ENCODE measurements around the gene CARD6. TPM values are rescaled to one million over a fixed set of nuclear protein-coding genes. Genes with fewer than 3 reads are reported as not detected.

The CARD6 gene
- total RNA-seq, 1 donor from 2014 or later, result 24.1 TPM

GRCh38 chr5:40904994-40905306 lies 63.8 kb downstream of the CARD6 start:
- DNase-seq (no peak), ATAC-seq (no peak)
- Histone ChIP-seq H3K27ac (no peak overlapping the region), H3K9me3 (no peaks in the 10 kb centered on the region), H3K4me3 (no peak overlapping the region), H3K27me3 (no peaks in the 10 kb centered on the region), H3K4me1 (peaks cover 14% of the 10 kb centered on the region), H3K36me3 (no peaks in the 10 kb centered on the region)
- intact Hi-C loops (cut with DNase I), result no loop called here
- TF ChIP-seq CTCF (IDR thresholded peaks at IDR 0.05), result no peak

DNA sequence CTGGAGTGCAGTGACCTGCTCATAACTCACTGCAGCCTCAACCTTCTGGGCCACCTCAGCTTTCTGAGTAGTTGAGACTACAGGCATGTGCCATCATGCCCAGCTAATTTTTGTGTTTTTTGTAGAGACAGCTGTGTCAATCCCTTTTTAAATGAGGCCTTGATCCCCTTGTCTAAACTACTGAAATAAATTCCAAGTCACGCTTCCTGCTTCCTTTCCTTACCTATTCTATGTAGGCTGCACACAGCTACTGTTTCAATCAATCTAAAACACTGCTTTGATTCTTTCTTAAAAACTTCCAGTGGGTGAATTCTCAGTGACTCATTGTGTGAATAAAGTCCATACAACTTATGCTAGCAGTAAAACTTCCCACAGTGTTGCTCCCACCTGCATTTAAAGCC lies 65.2 kb downstream of the CARD6 start:
- H3K9me3 ChIP-seq, result no peaks in the 10 kb centered on the region
- H3K27me3 ChIP-seq, result no peaks in the 10 kb centered on the region
- no peaks in the 10 kb centered on the region for H3K36me3 ChIP-seq
- no peak for ATAC-seq
- H3K27ac ChIP-seq, result no peak overlapping the region
- H3K4me3 ChIP-seq, result no peak overlapping the region
- intact Hi-C loops (cut with DNase I), result no loop called here
- no peak for TF ChIP-seq CTCF (IDR thresholded peaks at IDR 0.05)
- H3K4me1 ChIP-seq, result peaks cover 14% of the 10 kb centered on the region
- DNase-seq, result no peak

DNA sequence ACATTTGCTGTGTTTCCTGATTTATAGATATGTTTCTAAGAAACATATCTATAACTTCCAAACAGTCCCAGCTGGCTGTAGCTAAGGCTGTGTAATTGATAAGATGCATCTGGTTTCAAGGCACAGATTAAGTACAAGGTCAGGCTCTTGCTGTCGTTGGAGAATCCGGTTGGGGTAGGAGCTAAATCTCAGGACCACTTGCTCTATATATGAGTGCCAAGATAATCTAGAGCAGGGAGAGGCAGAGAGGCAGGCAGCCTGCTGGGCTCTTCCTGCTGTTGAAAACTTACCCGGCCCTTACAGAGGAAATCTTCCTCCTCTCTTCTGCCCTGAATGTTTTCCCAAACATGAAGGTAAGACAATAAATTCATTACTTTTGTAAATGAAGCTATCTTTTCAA lies 68.1 kb downstream of the CARD6 start, which contains the start of gene C7:
Gene C7, plus strand, starts transcription at position 234 of the 400 bp plus-strand sequence. Its CDS starts 114 bp downstream, at position 348.
- no peaks in the 10 kb centered on the region for H3K9me3 ChIP-seq
- peak; percentile 60 for ATAC-seq
- DNase-seq, result no peak
- intact Hi-C loops (cut with DNase I), result no loop called here
- H3K4me3 ChIP-seq, result peak within 1 kb of the TSS; percentile 43
- TF ChIP-seq CTCF (IDR thresholded peaks at IDR 0.05), result no peak
- peaks cover 9% of the 10 kb centered on the region for H3K4me1 ChIP-seq
- no peaks in the 10 kb centered on the region for H3K36me3 ChIP-seq
- H3K27me3 ChIP-seq, result no peaks in the 10 kb centered on the region
- H3K27ac ChIP-seq, result peak within 1 kb of the TSS; percentile 67

DNA sequence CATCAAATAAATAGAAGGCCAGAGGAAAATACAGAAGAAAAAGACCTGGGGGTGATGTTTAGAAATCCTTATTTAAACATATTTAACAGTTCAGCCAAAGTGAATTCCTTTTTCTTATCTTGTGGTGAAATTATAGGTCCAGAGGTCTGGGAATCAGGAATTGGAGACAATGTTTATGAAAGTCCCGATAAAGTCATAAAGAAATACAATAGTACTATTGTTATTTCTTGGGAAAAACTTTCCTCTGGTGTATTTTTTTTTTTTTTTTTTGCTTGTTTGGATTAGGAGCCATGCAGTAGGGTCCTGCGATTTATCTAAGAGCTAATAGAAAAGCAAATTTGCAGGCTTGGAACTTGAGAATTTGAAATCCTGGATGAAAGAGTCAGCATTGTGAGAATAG lies 68.6 kb downstream of the CARD6 start:
- Histone ChIP-seq H3K4me1 (peaks cover 5% of the 10 kb centered on the region), H3K27ac (peak overlapping the region; percentile 67), H3K4me3 (peak overlapping the region; percentile 43), H3K27me3 (no peaks in the 10 kb centered on the region), H3K36me3 (no peaks in the 10 kb centered on the region), H3K9me3 (no peaks in the 10 kb centered on the region)
- no peak for TF ChIP-seq CTCF (IDR thresholded peaks at IDR 0.05)
- DNase-seq (no peak), ATAC-seq (no peak)
- intact Hi-C loops (cut with DNase I), result no loop called here

Other genes with a start within 250 kb of the CARD6 start
- 31.2 TPM for gene PTGER4, start 161.5 kb upstream of the CARD6 start, total RNA-seq
- gene TTC33, start 85.4 kb upstream of the CARD6 start, total RNA-seq, result 16.6 TPM
- 83.0 TPM for gene PRKAA1, start 43.0 kb upstream of the CARD6 start, total RNA-seq
- 942 TPM for gene RPL37, start 6.1 kb upstream of the CARD6 start, total RNA-seq
- 302 TPM for gene C7, start 68.1 kb downstream of the CARD6 start, total RNA-seq
- not detected for gene MROH2B, start 230.0 kb downstream of the CARD6 start, total RNA-seq

Data from upper lobe of right lung (tissue), 1 donor.